Neural cell (in vitro differentiated cells): ENCODE data around the gene SRGAP3. TPM values are rescaled to one million over a fixed set of nuclear protein-coding genes. Genes with fewer than 3 reads are reported as not detected.

ENCODE experiments used
- H2AFZ ChIP-seq: fragments of 200-600, 300-800 bp; sonication (generic), shearing (Covaris generic); 2 replicates; pipeline ENCODE4 v1.6.0; 2014; ENCODE audit warnings: low read depth, mild to moderate bottlenecking, antibody characterized with exemption, low read length, moderate library complexity
- H3F3A ChIP-seq: fragments of 200-600 bp; shearing (Covaris generic); 2 replicates; pipeline ENCODE4 v1.6.1; 2016; ENCODE audit warnings: mild to moderate bottlenecking, moderate library complexity, mixed read lengths, antibody characterized with exemption, low read length; ENCODE audit not compliant: insufficient read depth, poor library complexity, severe bottlenecking
- H3K27ac ChIP-seq: fragments of 200-600, 300-800 bp; sonication (generic), shearing (Covaris generic); 2 replicates; pipeline ENCODE4 v1.5.1; 2014; ENCODE audit warnings: mild to moderate bottlenecking, low read length, moderate library complexity
- H3K27me3 ChIP-seq: fragments of 300-800, 200-600 bp; sonication (generic), shearing (Covaris generic); 2 replicates; pipeline ENCODE4 v1.6.0; 2014; ENCODE audit warnings: mild to moderate bottlenecking, low read depth, low read length, moderate library complexity; ENCODE audit not compliant: insufficient read depth
- H3K36me3 ChIP-seq: fragments of 300-800, 200-600 bp; sonication (generic), shearing (Covaris generic); 2 replicates; pipeline ENCODE4 v1.5.1; 2014; ENCODE audit warnings: mild to moderate bottlenecking, antibody characterized with exemption, low read length, moderate library complexity; ENCODE audit not compliant: insufficient read depth
- H3K4me2 ChIP-seq: fragments of 300-800, 200-600 bp; sonication (generic), shearing (Covaris generic); 2 replicates; pipeline ENCODE4 v1.6.0; 2014; ENCODE audit warnings: mild to moderate bottlenecking, low read length
- H3K4me3 ChIP-seq: fragments of 300-800, 200-600 bp; sonication (generic), shearing (Covaris generic); 2 replicates; pipeline ENCODE4 v1.5.1; 2014; ENCODE audit warnings: mild to moderate bottlenecking, low read length, moderate library complexity
- H3K79me2 ChIP-seq: fragments of 200-600 bp; shearing (Covaris generic); replicated peaks from 2 replicates; pipeline ENCODE4 v1.6.0; 2014; ENCODE audit warnings: mild to moderate bottlenecking, low read length, moderate library complexity; ENCODE audit not compliant: insufficient read depth
- H3K9ac ChIP-seq: fragments of 300-800, 200-600 bp; sonication (generic), shearing (Covaris generic); 2 replicates; pipeline ENCODE4 v1.6.1; 2016; ENCODE audit warnings: mild to moderate bottlenecking, low read length, mixed read lengths
- H3K9me2 ChIP-seq: fragments of 200-600 bp; shearing (Covaris generic); 2 replicates; pipeline ENCODE4 v1.6.1; 2016; ENCODE audit warnings: mild to moderate bottlenecking, low read length, mixed read lengths; ENCODE audit not compliant: insufficient read depth
- H3K9me3 ChIP-seq: fragments of 200-600, 300-800 bp; sonication (generic), shearing (Covaris generic); 2 replicates; pipeline ENCODE4 v1.6.1; 2016; ENCODE audit warnings: mild to moderate bottlenecking, mixed run types, low read length, moderate library complexity, mixed read lengths
- H4K20me1 ChIP-seq: fragments of 200-600 bp; shearing (Covaris generic); 2 replicates; pipeline ENCODE4 v1.6.1; 2016; ENCODE audit warnings: mild to moderate bottlenecking, mixed run types; ENCODE audit not compliant: insufficient read depth
- CTCF ChIP-seq: fragments of 450-650 bp; IDR thresholded peaks from 2 replicates; pipeline ENCODE4 v1.5.1; 2014; ENCODE audit warnings: antibody characterized with exemption, mild to moderate bottlenecking, moderate library complexity; ENCODE audit not compliant: poor library complexity, severe bottlenecking
- EP300 ChIP-seq: fragments of 450-650 bp; conservative IDR thresholded peaks from 2 replicates; pipeline ENCODE4 v1.6.1; 2014; ENCODE audit warnings: antibody characterized with exemption, mild to moderate bottlenecking, moderate library complexity; ENCODE audit not compliant: poor library complexity, severe bottlenecking
- EZH2 ChIP-seq: fragments of 200-600, 300-800 bp; shearing (Covaris generic), sonication (generic); IDR thresholded peaks from 2 replicates; pipeline ENCODE4 v1.6.1; 2014; ENCODE audit warnings: antibody characterized with exemption, low read length, borderline replicate concordance, mild to moderate bottlenecking; ENCODE audit not compliant: insufficient read depth, poor library complexity, severe bottlenecking
- MXI1 ChIP-seq: fragments of 450-650 bp; conservative IDR thresholded peaks from 2 replicates; pipeline ENCODE4 v1.6.1; 2014; ENCODE audit warnings: antibody characterized with exemption, mild to moderate bottlenecking; ENCODE audit not compliant: poor library complexity, severe bottlenecking
- POLR2AphosphoS5 ChIP-seq: IDR thresholded peaks from 2 replicates; pipeline ENCODE4 v1.6.1; 2012
- RAD21 ChIP-seq: fragments of 450-650 bp; conservative IDR thresholded peaks from 2 replicates; pipeline ENCODE4 v1.6.1; 2014; ENCODE audit warnings: antibody characterized with exemption, mild to moderate bottlenecking, moderate library complexity
- REST ChIP-seq: IDR thresholded peaks from 2 replicates; pipeline ENCODE4 v1.6.1; 2012; ENCODE audit warnings: borderline replicate concordance
- SMC3 ChIP-seq: fragments of 450-650 bp; conservative IDR thresholded peaks from 2 replicates; pipeline ENCODE4 v1.6.1; 2014; ENCODE audit warnings: antibody characterized with exemption, mild to moderate bottlenecking, moderate library complexity; ENCODE audit not compliant: poor library complexity
- TAF1 ChIP-seq: IDR thresholded peaks from 2 replicates; pipeline ENCODE4 v1.6.1; 2012; ENCODE audit warnings: low read depth
- polyA plus RNA-seq: library from polyadenylated mRNA; depleted of rRNA; stranded (reverse); fragments of >200 nt; gene quantifications from 2 replicates; pipeline ENCODE4 v1.2.3, GENCODE V29; 2014

SRGAP3 gene
- polyA plus RNA-seq, 1 donor from 2014 or later = 31.5 TPM

- Histone ChIP-seq H3K9me2 (no peaks in the 10 kb centered on the region), H3K4me3 (no peak overlapping the region), H3K27me3 (no peaks in the 10 kb centered on the region), H3K9me3 (no peaks in the 10 kb centered on the region), H3K79me2 (peaks cover 6% of the 10 kb centered on the region), H3K4me2 (no peak overlapping the region), H2AFZ (no peak overlapping the region), H3K27ac (no peak overlapping the region), H3K9ac (no peak overlapping the region), H3F3A (no peaks in the 10 kb centered on the region), H3K36me3 (no peaks in the 10 kb centered on the region), H4K20me1 (no peaks in the 10 kb centered on the region)
- TF ChIP-seq SMC3 (no peak), EZH2 (no peak)
These were observed 90.4 kb downstream of the SRGAP3 start for GRCh38 chr3:9158865-9159630.

- no peak overlapping the region for H2AFZ ChIP-seq
- no peak overlapping the region for H3K4me3 ChIP-seq
- no peak for TF ChIP-seq EZH2
- TF ChIP-seq SMC3 = no peak
- TF ChIP-seq TAF1 = no peak
- no peak for TF ChIP-seq RAD21
- no peak for TF ChIP-seq REST
- no peak for TF ChIP-seq POLR2AphosphoS5
- TF ChIP-seq EP300 = no peak
- no peak for TF ChIP-seq MXI1
- no peak for TF ChIP-seq CTCF
- no peak overlapping the region for H3K4me2 ChIP-seq
- no peaks in the 10 kb centered on the region for H3K9me2 ChIP-seq
- no peaks in the 10 kb centered on the region for H4K20me1 ChIP-seq
- H3K9ac ChIP-seq = no peak overlapping the region
- H3F3A ChIP-seq = no peaks in the 10 kb centered on the region
- H3K9me3 ChIP-seq = no peaks in the 10 kb centered on the region
- no peaks in the 10 kb centered on the region for H3K36me3 ChIP-seq
- no peak overlapping the region for H3K27ac ChIP-seq
- H3K79me2 ChIP-seq = peaks cover 6% of the 10 kb centered on the region
- H3K27me3 ChIP-seq = no peaks in the 10 kb centered on the region
These were observed 91.6 kb downstream of the SRGAP3 start for GRCh38 chr3:9157651-9158362.
